ENCODE measurements around the gene CGB3.

DNA sequence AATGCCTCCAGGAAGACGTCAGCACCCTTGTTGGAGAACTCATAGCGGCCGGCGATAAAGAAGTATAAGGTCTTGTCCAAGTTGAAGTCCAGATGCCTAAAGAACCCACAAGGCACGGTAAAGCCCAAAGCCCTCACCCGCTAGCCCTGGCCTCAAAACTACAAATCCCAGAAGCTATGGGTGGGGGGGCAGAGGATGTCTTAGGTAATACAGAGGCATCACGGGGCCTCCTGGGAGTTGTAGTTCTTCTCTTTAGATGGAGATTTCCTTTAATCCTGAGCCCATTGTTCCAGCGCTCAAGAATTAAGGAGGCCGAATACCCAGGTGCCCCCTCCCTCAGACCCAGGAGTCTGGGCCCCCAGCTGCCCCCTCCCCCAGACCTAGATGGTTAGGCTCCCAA lies 41.9 kb downstream of the CGB3 start:
- TF ChIP-seq, protein P1, sequence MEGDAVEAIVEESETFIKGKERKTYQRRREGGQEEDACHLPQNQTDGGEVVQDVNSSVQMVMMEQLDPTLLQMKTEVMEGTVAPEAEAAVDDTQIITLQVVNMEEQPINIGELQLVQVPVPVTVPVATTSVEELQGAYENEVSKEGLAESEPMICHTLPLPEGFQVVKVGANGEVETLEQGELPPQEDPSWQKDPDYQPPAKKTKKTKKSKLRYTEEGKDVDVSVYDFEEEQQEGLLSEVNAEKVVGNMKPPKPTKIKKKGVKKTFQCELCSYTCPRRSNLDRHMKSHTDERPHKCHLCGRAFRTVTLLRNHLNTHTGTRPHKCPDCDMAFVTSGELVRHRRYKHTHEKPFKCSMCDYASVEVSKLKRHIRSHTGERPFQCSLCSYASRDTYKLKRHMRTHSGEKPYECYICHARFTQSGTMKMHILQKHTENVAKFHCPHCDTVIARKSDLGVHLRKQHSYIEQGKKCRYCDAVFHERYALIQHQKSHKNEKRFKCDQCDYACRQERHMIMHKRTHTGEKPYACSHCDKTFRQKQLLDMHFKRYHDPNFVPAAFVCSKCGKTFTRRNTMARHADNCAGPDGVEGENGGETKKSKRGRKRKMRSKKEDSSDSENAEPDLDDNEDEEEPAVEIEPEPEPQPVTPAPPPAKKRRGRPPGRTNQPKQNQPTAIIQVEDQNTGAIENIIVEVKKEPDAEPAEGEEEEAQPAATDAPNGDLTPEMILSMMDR (IDR thresholded peaks at IDR 0.05): no peak
- no peak for TF ChIP-seq ZFX (IDR thresholded peaks at IDR 0.05; ENCODE audit: borderline replicate concordance)
